Measurements from ENCODE around the gene ORAI2. TPM values are rescaled to one million over a fixed set of nuclear protein-coding genes. Genes with fewer than 3 reads are reported as not detected.

The ORAI2 gene
- polyA plus RNA-seq, 1 of the 3 experiments (the other 2 are of a cell fraction), result 85.8 TPM

GRCh38 chr7:102429141-102429899 is 4.1 kb upstream of the ORAI2 start:
- CTCF ChIA-PET, result interaction anchor here (1.0 to 3.4 kb wide), 3 partner anchors 17 to 23 kb away, joined by 3 to 11 read pairs (median 5); no protein-coding TSS in a partner anchor

GRCh38 chr7:102431617-102432298 is 1.6 kb upstream of the ORAI2 start:
- no peaks in the 10 kb centered on the region for H3K9me2 ChIP-seq
- H3F3A ChIP-seq (replicated peaks; ENCODE audit: insufficient read depth), result peaks cover 18% of the 10 kb centered on the region
- no peaks in the 10 kb centered on the region for H3K9me3 ChIP-seq
- peaks cover 3 to 12% of the 10 kb centered on the region in 2 experiments for H3K36me3 ChIP-seq (replicated peaks in 1 of 2; ENCODE audit: control insufficient read depth in 1 of 2, insufficient read depth in 2 of 2, low read length in 1 of 2)
- H3K4me1 ChIP-seq (ENCODE audit: control insufficient read depth in 1 of 2, insufficient read depth in 2 of 2, low read depth in 1 of 2, low read length in 1 of 2), result peaks cover 8 to 11% of the 10 kb centered on the region in 2 experiments; a peak in 2 of 4 replicates
- peaks cover 32% of the 10 kb centered on the region for H3K79me2 ChIP-seq (ENCODE audit: insufficient read depth)
- no peak overlapping the region for H2AFZ ChIP-seq (ENCODE audit: low read depth)
- H3K9ac ChIP-seq, result no peak overlapping the region
- ChIA-PET CTCF (interaction anchor here (1.4 to 2.1 kb wide), 2 partner anchors 19 to 27 kb away, joined by 5 to 9 read pairs; no protein-coding TSS in a partner anchor), POLR2A (no interaction called here)
- no peak overlapping the region for H3K4me2 ChIP-seq
- no peak for TF ChIP-seq FOSL2 (IDR thresholded peaks at IDR 0.05; ENCODE audit: borderline replicate concordance, low read depth)
- no peak for TF ChIP-seq IRF3 (IDR thresholded peaks at IDR 0.05; ENCODE audit: low read depth, low read length)
- no peak for TF ChIP-seq CTCF (IDR thresholded peaks at IDR 0.05)
- no peak for TF ChIP-seq RAD21 (IDR thresholded peaks at IDR 0.05; ENCODE audit: low read length)
- TF ChIP-seq MAX (IDR thresholded peaks at IDR 0.05; ENCODE audit: low read depth), result no peak
- no peak for TF ChIP-seq NFIC (IDR thresholded peaks at IDR 0.05; ENCODE audit: borderline replicate concordance)
- no peak for TF ChIP-seq PBX3 (IDR thresholded peaks at IDR 0.05)
- no peak for TF ChIP-seq FOXM1 (IDR thresholded peaks at IDR 0.05; ENCODE audit: low read depth)
- no peak for TF ChIP-seq SIN3A (IDR thresholded peaks at IDR 0.05; ENCODE audit: borderline replicate concordance, low read depth, low read length)
- H3K27me3 ChIP-seq (ENCODE audit: insufficient read depth), result no peaks in the 10 kb centered on the region
- H3K4me3 ChIP-seq (ENCODE audit: low read depth in 2 of 2, low read length in 1 of 2), result no peak overlapping the region
- H4K20me1 ChIP-seq (ENCODE audit: insufficient read depth), result no peaks in the 10 kb centered on the region
- 83% methylated on average over 15 of the region's 17 CpGs for WGBS (ENCODE audit: low lambda C conversion rate)
- no peak for DNase-seq
- peak overlapping the region in 1 of 2 experiments; percentile 3; a peak in 2 of 4 replicates for H3K27ac ChIP-seq (ENCODE audit: low read depth in 2 of 2, low read length in 1 of 2)

More at GRCh38 chr7:102429141-102429899, 4.1 kb upstream of the ORAI2 start:
- Histone ChIP-seq H3K9me2 (no peaks in the 10 kb centered on the region), H3K9me3 (no peaks in the 10 kb centered on the region), H3K9ac (no peak overlapping the region), H3K36me3 (replicated peaks in 1 of 2; ENCODE audit: control insufficient read depth in 1 of 2, insufficient read depth in 2 of 2, low read length in 1 of 2) (peaks cover 9 to 25% of the 10 kb centered on the region in 2 experiments), H3K79me2 (ENCODE audit: insufficient read depth) (peaks cover 8% of the 10 kb centered on the region; the same call in 1 of the 2 replicates), H3F3A (replicated peaks; ENCODE audit: insufficient read depth) (peaks cover 18% of the 10 kb centered on the region), H3K4me1 (ENCODE audit: control insufficient read depth in 1 of 2, insufficient read depth in 2 of 2, low read depth in 1 of 2, low read length in 1 of 2) (peaks cover 2 to 3% of the 10 kb centered on the region in 2 experiments; a peak in 2 of 4 replicates), H3K4me3 (ENCODE audit: low read depth in 2 of 2, low read length in 1 of 2) (no peak overlapping the region), H3K27ac (ENCODE audit: low read depth in 2 of 2, low read length in 1 of 2) (no peak overlapping the region), H4K20me1 (ENCODE audit: insufficient read depth) (no peaks in the 10 kb centered on the region), H3K27me3 (ENCODE audit: insufficient read depth) (no peaks in the 10 kb centered on the region), H2AFZ (ENCODE audit: low read depth) (no peak overlapping the region), H3K4me2 (no peak overlapping the region)
- TF ChIP-seq POLR2AphosphoS5 (IDR thresholded peaks at IDR 0.05; ENCODE audit: low read depth, low read length) (0 out of 2 replicates have a peak, but pooled peaks have one; percentile 27), FOSL2 (IDR thresholded peaks at IDR 0.05; ENCODE audit: borderline replicate concordance, low read depth) (no peak)
- POLR2A ChIA-PET, result no interaction called here
- DNase-seq, result no peak
- 91% methylated on average over 10 of the region's 10 CpGs for WGBS (ENCODE audit: low lambda C conversion rate)

Measured in SK-N-SH (cell line).